Spleen (tissue), 7 donors: ENCODE results near the gene ALKBH3.

Experiments
- POLR2A ChIP-seq, 3 donors: fragments of 450-650 bp; IDR thresholded peaks; one replicate each; pipeline ENCODE4 v1.5.1; 2017; ENCODE audit warnings: antibody characterized with exemption in 3 of 3, mild to moderate bottlenecking in 1 of 3
- POLR2AphosphoS5 ChIP-seq, 3 donors: sonication (generic); formaldehyde crosslinking; IDR thresholded peaks; one replicate each; pipeline ENCODE4 v1.5.1; 2017; ENCODE audit warnings: antibody characterized with exemption in 3 of 3
- TF ChIP-seq, protein P1 (sequence below), 11 experiments: fragments of 200-600 bp in 7 of 11; fragments of 450-650 bp in 4 of 11; sonication (generic) in 4 of 11; IDR thresholded peaks in 8 of 11; conservative IDR thresholded peaks in 3 of 11; 1 replicate in 7 of 11; 2 replicates in 4 of 11; pipeline versions ENCODE4 v1.4.0 to v1.8.0; 2016 to 2021; ENCODE audit warnings: antibody characterized with exemption in 11 of 11, inconsistent platforms in 4 of 11, mild to moderate bottlenecking in 1 of 11
- donor health status: DM: no; HTN: no; CAD: no; lungs with moderate emphysema.
- donor health status: DM: no; HTN: no; CAD: no.
- donor health status: DM: no; HTN: no; CAD: no.

DNA sequence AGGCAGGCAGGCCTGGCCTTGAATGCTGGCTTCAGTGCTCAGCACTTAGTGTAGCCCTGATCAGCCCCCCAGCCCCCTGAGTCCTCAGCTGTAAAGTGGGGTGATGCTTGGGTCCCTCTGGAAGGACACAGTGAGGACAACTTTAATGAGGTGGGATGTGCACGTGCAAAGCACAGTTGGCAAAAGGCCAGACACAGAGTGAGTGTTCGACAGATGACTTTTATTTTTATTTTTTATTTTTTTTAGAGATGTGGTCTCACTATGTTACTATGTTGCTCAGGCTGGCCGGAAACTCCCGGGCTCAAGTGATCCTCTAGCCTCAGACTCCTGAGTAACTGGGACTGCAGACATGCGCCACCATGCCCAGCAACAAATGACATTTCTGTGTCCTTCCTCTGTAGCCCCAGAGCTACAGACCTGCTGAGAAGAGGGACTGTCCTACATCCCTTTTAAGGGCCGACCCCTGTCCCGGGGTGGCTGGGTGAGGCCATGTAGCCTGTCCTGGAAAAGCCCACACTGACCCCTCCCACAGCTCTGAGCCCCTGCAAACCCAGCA, 54.9 kb downstream of the ALKBH3 start:
- TF ChIP-seq, protein P1, sequence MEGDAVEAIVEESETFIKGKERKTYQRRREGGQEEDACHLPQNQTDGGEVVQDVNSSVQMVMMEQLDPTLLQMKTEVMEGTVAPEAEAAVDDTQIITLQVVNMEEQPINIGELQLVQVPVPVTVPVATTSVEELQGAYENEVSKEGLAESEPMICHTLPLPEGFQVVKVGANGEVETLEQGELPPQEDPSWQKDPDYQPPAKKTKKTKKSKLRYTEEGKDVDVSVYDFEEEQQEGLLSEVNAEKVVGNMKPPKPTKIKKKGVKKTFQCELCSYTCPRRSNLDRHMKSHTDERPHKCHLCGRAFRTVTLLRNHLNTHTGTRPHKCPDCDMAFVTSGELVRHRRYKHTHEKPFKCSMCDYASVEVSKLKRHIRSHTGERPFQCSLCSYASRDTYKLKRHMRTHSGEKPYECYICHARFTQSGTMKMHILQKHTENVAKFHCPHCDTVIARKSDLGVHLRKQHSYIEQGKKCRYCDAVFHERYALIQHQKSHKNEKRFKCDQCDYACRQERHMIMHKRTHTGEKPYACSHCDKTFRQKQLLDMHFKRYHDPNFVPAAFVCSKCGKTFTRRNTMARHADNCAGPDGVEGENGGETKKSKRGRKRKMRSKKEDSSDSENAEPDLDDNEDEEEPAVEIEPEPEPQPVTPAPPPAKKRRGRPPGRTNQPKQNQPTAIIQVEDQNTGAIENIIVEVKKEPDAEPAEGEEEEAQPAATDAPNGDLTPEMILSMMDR (IDR thresholded peaks at IDR 0.05 in 8 of 11, conservative IDR thresholded peaks at IDR 0.05 in 3 of 11), result no peak
- TF ChIP-seq POLR2AphosphoS5 (IDR thresholded peaks at IDR 0.05) (no peak), POLR2A (IDR thresholded peaks at IDR 0.05) (no peak)
